ENCODE data around the gene EVI5.

Gene EVI5

DNA sequence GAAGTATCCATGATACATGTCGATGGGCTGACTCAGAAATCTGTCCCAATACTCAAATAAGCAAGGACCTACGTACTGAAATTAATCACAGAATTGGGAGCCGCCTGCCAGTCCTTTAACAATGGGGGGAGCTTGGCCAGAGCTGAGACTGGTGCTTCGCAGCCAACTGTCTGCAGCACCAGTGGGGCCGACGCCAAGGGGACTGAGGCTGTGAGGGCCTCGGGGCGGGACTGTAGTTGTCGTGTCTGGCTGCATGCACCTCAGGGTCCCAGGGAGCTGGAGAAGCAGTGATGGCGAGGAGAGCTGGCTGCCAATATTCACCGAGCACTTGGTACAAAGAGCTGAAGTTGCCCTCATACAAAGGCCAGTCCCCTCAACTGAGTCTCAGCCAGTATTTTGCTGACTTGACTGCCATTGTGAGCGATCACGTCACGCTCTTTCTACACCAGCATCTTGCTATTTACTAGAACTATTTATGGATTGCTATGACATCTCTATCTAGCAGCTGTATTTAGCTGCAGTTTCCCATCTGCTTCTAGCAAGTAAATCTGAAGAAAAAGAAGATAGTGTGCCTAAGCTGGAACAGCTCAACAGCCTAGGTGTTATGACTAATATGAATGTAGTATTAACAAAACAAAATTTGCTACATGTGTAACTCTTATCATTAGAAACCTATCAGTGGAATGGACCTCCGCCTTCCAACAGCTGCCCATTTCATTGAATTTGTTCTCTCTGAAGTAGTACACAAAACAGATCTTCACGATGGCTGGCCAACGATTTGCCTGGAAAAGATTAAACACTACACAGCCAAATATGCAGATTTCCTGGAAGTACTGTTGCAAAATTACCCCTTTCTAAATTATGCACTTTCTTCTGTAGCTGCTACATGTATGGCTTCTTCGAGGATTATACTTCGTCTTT lies 29.1 kb downstream of the EVI5 start:
- TF ChIP-seq EZH2 (IDR thresholded peaks at IDR 0.05; ENCODE audit: borderline replicate concordance, low read length) = no peak
- TF ChIP-seq, protein P1, sequence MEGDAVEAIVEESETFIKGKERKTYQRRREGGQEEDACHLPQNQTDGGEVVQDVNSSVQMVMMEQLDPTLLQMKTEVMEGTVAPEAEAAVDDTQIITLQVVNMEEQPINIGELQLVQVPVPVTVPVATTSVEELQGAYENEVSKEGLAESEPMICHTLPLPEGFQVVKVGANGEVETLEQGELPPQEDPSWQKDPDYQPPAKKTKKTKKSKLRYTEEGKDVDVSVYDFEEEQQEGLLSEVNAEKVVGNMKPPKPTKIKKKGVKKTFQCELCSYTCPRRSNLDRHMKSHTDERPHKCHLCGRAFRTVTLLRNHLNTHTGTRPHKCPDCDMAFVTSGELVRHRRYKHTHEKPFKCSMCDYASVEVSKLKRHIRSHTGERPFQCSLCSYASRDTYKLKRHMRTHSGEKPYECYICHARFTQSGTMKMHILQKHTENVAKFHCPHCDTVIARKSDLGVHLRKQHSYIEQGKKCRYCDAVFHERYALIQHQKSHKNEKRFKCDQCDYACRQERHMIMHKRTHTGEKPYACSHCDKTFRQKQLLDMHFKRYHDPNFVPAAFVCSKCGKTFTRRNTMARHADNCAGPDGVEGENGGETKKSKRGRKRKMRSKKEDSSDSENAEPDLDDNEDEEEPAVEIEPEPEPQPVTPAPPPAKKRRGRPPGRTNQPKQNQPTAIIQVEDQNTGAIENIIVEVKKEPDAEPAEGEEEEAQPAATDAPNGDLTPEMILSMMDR (IDR thresholded peaks at IDR 0.05; ENCODE audit: low read length) = no peak
- H4K20me1 ChIP-seq (ENCODE audit: insufficient read depth, low read length) = no peaks in the 10 kb centered on the region

GRCh38 chr1:92754719-92755050 lies 30.2 kb downstream of the EVI5 start:
- Histone ChIP-seq H3K9me2 (ENCODE audit: low read depth, low read length) (no peaks in the 10 kb centered on the region), H3K36me3 (ENCODE audit: insufficient read depth, low read length) (no peaks in the 10 kb centered on the region; the same call in 1 of the 2 replicates), H3K9me3 (ENCODE audit: low read length) (no peaks in the 10 kb centered on the region), H3K79me2 (ENCODE audit: insufficient read depth, low read length) (no peaks in the 10 kb centered on the region), H4K20me1 (ENCODE audit: insufficient read depth, low read length) (no peaks in the 10 kb centered on the region), H3K4me1 (ENCODE audit: insufficient read depth, low read length, severe bottlenecking) (no peaks in the 10 kb centered on the region), H3K27ac (ENCODE audit: low read depth, low read length, poor library complexity, severe bottlenecking) (no peak overlapping the region), H3K9ac (ENCODE audit: low read length) (no peak overlapping the region), H3F3A (ENCODE audit: insufficient read depth, low read length) (no peaks in the 10 kb centered on the region), H2AFZ (ENCODE audit: low read length) (no peak overlapping the region), H3K27me3 (ENCODE audit: insufficient read depth, low read length) (no peaks in the 10 kb centered on the region), H3K4me3 (ENCODE audit: low read depth, low read length, poor library complexity, severe bottlenecking) (no peak overlapping the region), H3K4me2 (ENCODE audit: low read length) (no peak overlapping the region)
- TF ChIP-seq EZH2 (IDR thresholded peaks at IDR 0.05; ENCODE audit: borderline replicate concordance, low read length) = no peak
- TF ChIP-seq, protein P1 (IDR thresholded peaks at IDR 0.05; ENCODE audit: low read length) = no peak

More for the DNA sequence above, 29.1 kb downstream of the EVI5 start:
- H3K4me2 ChIP-seq (ENCODE audit: low read length) = no peak overlapping the region
- no peak overlapping the region for H3K9ac ChIP-seq (ENCODE audit: low read length)
- H3K36me3 ChIP-seq (ENCODE audit: insufficient read depth, low read length) = no peaks in the 10 kb centered on the region; the same call in 1 of the 2 replicates
- H3K27ac ChIP-seq (ENCODE audit: low read depth, low read length, poor library complexity, severe bottlenecking) = no peak overlapping the region
- H3K4me3 ChIP-seq (ENCODE audit: low read depth, low read length, poor library complexity, severe bottlenecking) = no peak overlapping the region
- no peaks in the 10 kb centered on the region for H3F3A ChIP-seq (ENCODE audit: insufficient read depth, low read length)
- no peaks in the 10 kb centered on the region for H3K9me3 ChIP-seq (ENCODE audit: low read length)
- H3K79me2 ChIP-seq (ENCODE audit: insufficient read depth, low read length) = no peaks in the 10 kb centered on the region
- H3K9me2 ChIP-seq (ENCODE audit: low read depth, low read length) = no peaks in the 10 kb centered on the region
- H2AFZ ChIP-seq (ENCODE audit: low read length) = no peak overlapping the region
- H3K4me1 ChIP-seq (ENCODE audit: insufficient read depth, low read length, severe bottlenecking) = no peaks in the 10 kb centered on the region
- H3K27me3 ChIP-seq (ENCODE audit: insufficient read depth, low read length) = no peaks in the 10 kb centered on the region

DNA sequence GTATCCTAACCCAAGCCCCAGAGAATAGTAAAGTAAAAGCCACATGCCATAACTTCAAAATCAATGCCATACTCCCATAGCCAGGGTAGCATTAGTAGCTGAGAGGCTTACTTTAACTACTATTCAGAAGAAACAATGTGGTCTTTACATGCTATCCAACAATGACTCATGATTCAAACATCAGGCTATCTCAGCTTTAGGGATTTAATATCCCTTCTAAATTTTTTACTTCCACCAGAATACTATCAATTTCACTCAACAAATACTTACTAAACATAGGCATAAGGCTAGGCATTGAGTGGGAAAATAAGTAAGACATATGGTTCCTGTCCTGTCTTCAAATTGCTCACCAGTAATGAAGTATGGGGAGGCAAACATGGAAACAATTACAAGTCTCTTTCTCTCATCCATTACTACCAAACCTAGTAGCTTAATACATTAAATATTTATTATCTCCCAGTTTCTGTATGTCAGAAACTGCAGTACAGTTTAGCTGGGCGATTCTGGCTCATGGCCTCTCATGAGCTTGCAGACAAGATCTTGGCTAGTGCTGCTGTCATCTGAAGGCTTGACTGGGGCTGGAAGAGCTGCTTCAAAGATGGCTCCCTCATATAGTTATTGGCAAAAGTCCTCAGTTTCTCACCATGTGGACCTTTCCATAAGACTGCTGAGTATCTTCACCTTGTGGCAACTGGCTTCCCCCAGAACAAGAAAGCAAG lies 30.7 kb downstream of the EVI5 start:
- no peak overlapping the region for H3K4me2 ChIP-seq (ENCODE audit: low read length)
- no peaks in the 10 kb centered on the region for H3K9me3 ChIP-seq (ENCODE audit: low read length)
- H3K4me3 ChIP-seq (ENCODE audit: low read depth, low read length, poor library complexity, severe bottlenecking) = no peak overlapping the region
- no peaks in the 10 kb centered on the region; the same call in 1 of the 2 replicates for H3K36me3 ChIP-seq (ENCODE audit: insufficient read depth, low read length)
- TF ChIP-seq, protein P1 (IDR thresholded peaks at IDR 0.05; ENCODE audit: low read length) = no peak
- no peak for TF ChIP-seq EZH2 (IDR thresholded peaks at IDR 0.05; ENCODE audit: borderline replicate concordance, low read length)
- no peaks in the 10 kb centered on the region for H3K9me2 ChIP-seq (ENCODE audit: low read depth, low read length)
- no peaks in the 10 kb centered on the region for H3F3A ChIP-seq (ENCODE audit: insufficient read depth, low read length)
- no peaks in the 10 kb centered on the region for H3K4me1 ChIP-seq (ENCODE audit: insufficient read depth, low read length, severe bottlenecking)
- no peaks in the 10 kb centered on the region for H4K20me1 ChIP-seq (ENCODE audit: insufficient read depth, low read length)
- no peak overlapping the region for H2AFZ ChIP-seq (ENCODE audit: low read length)
- H3K79me2 ChIP-seq (ENCODE audit: insufficient read depth, low read length) = no peaks in the 10 kb centered on the region
- no peaks in the 10 kb centered on the region for H3K27me3 ChIP-seq (ENCODE audit: insufficient read depth, low read length)
- H3K27ac ChIP-seq (ENCODE audit: low read depth, low read length, poor library complexity, severe bottlenecking) = no peak overlapping the region
- H3K9ac ChIP-seq (ENCODE audit: low read length) = no peak overlapping the region

All from OCI-LY1 (cell line).